Measurements from ENCODE around the gene MTX2.

Gene MTX2

GRCh38 chr2:176330612-176331011 lies 61.4 kb downstream of the MTX2 start:
- TF ChIP-seq CTCF (IDR thresholded peaks at IDR 0.05; ENCODE audit: extremely low read depth, missing control alignments), result no peak

GRCh38 chr2:176331646-176332045 lies 62.4 kb downstream of the MTX2 start:
- TF ChIP-seq CTCF (IDR thresholded peaks at IDR 0.05; ENCODE audit: extremely low read depth, missing control alignments), result no peak

More at GRCh38 chr2:176330612-176331011, 61.4 kb downstream of the MTX2 start:
- no peak for DNase-seq (ENCODE audit: low spot score)

GRCh38 chr2:176334729-176335128 lies 65.5 kb downstream of the MTX2 start:
- TF ChIP-seq CTCF (IDR thresholded peaks at IDR 0.05; ENCODE audit: extremely low read depth, missing control alignments), result no peak
- no peak for DNase-seq (ENCODE audit: low spot score)

More at GRCh38 chr2:176331646-176332045, 62.4 kb downstream of the MTX2 start:
- no peak for DNase-seq (ENCODE audit: low spot score)

GRCh38 chr2:176338395-176338794 lies 69.2 kb downstream of the MTX2 start:
- no peak for TF ChIP-seq CTCF (IDR thresholded peaks at IDR 0.05; ENCODE audit: extremely low read depth, missing control alignments)
- no peak for DNase-seq (ENCODE audit: low spot score)

- no peak for DNase-seq (ENCODE audit: low spot score)
- no peak for TF ChIP-seq CTCF (IDR thresholded peaks at IDR 0.05; ENCODE audit: extremely low read depth, missing control alignments)
Observed at GRCh38 chr2:176339208-176339607, 70.0 kb downstream of the MTX2 start.

- TF ChIP-seq CTCF (IDR thresholded peaks at IDR 0.05; ENCODE audit: extremely low read depth, missing control alignments), result no peak
- no peak for DNase-seq (ENCODE audit: low spot score)
Observed at GRCh38 chr2:176356251-176356650, 87.0 kb downstream of the MTX2 start.

- no peak for DNase-seq (ENCODE audit: low spot score)
Observed at GRCh38 chr2:176364273-176364977, 95.2 kb downstream of the MTX2 start.

More at GRCh38 chr2:176364273-176364977, 95.2 kb downstream of the MTX2 start:
- no peak for TF ChIP-seq CTCF (IDR thresholded peaks at IDR 0.05; ENCODE audit: extremely low read depth, missing control alignments)
